NOMO-1 treated with DMSO at 0.1 percent for 48 hours (cell line): ENCODE data around the gene SMIM36.
"Not testable (repeated sequence)": the region's sequence is repeated elsewhere in the genome, so short reads cannot be mapped to it uniquely, and the experiment has no call there.

Experiments
- DNase-seq: peaks from one replicate; lab custom pipeline; 2025; ENCODE audit not compliant: unreplicated experiment; lab: John Stamatoyannopoulos, UW

SMIM36 gene

DNA sequence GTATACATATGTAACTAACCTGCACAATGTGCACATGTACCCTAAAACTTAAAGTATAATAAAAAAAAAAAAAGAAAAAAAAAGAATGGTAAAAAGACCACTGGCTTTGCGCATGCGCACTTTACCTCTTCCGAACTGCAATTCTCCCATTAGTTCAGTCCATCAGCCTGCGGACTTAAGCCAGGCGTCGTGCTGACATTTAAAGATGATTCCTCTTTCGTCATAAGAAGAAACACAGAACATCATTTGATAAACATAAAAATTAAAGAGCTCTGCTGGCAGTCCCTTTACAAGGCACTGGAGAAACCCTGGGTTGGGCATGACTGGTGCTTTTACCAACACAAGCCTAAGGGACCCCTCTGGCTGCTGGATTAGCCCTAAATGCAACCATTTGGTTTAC lies 3.6 kb downstream of the SMIM36 start:
- not testable (repeated sequence) for DNase-seq

DNA sequence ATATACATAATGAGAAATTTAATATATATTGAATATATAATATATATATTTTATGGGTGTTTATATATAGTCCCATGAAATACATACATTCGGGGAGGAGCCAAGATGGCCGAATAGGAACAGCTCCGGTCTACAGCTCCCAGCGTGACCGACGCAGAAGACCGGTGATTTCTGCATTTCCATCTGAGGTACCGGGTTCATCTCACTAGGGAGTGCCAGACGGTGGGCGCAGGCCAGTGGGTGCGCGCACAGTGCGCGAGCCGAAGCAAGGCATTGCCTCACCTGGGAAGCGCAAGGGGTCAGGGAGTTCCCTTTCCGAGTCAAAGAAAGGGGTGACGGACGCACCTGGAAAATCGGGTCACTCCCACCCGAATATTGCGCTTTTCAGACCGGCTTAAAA lies 9.6 kb downstream of the SMIM36 start:
- not testable (repeated sequence) for DNase-seq

GRCh38 chr17:55500103-55500502 lies 11.1 kb downstream of the SMIM36 start:
- peak; percentile 13 for DNase-seq

- peak; percentile 85 for DNase-seq
These were observed 15.0 kb downstream of the SMIM36 start for GRCh38 chr17:55496094-55496881.

DNA sequence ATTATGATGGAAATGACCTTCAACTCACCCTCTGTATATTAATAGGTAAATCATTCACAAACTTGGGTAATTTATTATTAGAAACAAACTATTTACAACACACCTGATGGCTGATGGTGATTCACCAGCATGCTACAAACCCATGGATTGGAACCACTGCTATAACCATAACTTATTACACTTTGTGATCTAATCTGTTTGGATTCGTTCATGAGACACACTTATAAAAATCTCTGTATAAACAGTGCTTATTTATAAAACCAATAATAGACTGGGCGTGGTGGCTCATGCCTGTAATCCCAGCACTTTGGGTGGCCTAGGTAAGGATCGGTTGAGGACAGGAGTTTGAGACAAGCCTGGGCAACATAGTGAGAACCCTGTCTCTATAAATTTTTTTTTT lies 16.0 kb downstream of the SMIM36 start:
- no peak for DNase-seq

- DNase-seq, result no peak
These were observed 18.4 kb downstream of the SMIM36 start for GRCh38 chr17:55492781-55493341.

- DNase-seq, result no peak
These were observed 20.9 kb downstream of the SMIM36 start for GRCh38 chr17:55490376-55490775.

GRCh38 chr17:55487695-55488432 lies 23.4 kb downstream of the SMIM36 start:
- no peak for DNase-seq

DNA sequence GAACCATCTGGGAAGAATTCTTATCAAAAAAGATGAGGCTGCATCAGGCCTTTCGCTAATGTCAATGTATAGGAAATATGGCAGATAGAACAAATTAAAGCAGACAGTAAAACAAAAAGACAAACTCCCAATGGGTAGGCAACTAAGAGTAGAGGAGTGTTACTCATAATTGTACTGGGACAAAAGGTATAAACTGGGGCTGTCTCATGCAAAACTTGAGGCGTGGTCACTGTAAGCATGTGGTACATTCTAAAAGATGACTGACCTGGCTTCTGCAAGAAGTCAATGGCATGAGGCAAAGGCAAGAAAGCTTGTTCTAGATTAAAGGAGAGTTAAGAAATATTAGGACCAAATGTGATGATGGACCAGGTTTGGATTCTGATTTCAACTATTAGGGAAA lies 26.7 kb downstream of the SMIM36 start:
- no peak for DNase-seq

DNA sequence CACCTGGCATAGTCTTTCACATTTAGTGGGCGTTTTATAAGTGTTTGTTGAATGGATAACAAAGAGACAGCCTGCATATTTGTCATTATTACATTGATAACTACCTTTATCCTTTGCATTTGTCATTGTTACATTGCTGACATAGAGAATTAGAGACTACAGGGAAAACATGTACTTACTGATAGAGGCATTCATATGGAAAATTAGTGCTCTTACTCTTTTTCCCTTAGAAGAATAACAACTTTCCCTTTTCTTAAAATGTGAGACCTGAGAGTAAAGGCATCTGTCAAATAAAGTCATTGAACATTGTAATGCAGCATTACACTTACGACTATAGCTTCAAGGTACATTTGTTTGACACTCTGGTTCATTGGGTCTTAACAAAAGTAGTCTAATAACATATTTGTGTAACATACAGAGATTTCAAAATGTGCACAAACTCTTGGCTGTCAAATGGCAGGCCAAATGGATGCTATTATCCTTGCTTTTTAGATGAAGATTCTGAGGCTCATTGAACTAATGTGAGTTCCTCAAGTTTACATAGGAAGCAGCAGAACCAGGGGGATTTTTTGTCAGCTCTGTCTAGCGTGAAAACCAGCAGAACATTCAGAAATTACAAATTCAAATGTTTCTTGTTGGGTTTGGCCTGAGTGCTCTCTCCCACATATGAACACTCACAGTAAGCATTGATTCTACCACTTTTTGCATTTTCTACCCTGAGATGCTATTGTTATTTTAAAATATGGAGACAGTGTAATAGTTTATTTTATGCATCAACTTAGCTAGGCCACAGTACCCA lies 28.5 kb downstream of the SMIM36 start:
- DNase-seq, result no peak

DNA sequence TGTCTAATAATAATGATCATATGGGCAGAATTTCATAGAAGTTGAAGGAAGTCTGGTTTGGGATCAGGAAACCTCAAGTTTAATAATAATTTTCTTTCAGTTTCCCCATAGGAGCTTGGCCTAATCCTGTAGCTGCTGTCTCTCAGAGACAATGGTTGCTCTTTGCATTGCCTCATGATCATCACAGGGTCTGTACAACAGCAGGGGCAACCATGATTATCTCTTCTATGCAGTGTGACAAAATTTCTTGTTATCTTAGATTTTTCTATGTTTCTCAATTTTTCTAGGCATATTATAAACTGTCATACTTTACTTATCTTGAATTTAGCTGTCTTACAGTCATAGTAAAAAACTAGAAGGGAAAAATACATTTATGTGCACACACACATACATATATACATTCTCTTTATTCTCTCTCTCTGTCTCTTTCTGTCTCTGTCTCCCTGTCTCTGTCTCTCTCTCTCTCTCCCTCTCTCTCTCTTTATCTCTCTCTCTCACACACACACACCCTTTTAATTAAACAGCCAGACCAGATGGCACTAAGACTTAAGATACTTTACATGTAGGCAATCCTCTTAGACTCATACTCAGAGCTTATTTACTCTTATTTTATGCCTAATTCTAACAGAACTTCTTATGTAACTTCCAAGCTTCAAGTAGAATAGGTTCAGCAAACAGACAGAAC lies 30.5 kb downstream of the SMIM36 start:
- DNase-seq, result no peak

DNA sequence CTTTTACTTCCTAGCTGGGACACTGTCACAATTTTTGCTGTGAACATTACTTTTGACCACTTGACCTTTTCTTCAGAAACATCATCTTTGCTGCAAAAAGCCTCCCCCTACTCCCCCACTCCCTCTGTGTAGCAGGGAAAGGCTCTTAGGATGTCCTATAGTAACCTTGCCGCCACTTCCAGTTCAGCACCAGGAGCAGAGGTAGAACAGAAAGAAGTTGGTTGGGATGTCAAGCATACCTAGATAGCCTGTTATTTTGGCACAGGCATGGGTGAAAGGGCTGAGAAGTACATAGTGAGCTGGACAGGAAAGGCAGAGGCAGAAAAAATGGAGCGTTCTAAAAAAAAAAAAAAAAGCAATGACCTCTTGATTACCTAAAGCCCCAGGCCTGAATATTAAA lies 31.3 kb downstream of the SMIM36 start:
- DNase-seq, result no peak

- DNase-seq, result no peak
These were observed 32.3 kb downstream of the SMIM36 start for GRCh38 chr17:55478971-55479370.

DNA sequence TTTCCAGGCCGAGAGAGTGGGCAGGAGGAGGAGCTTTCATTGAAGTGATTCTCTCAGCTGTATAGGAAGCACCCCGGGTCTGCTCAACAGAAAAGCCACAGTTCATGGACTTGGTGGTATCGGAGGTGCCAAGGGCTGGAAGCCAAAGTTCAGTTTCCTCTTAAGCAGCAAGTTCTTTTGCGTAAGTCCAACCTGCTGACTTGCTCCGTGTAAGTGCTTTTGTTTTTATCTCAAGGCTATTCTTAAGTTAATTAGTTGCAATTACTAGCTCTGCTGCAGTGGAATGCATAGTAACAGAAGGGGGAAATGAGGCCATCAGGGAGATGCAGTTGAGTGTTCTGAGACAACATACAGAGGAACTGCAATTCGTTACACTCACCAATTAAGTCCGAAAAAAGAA lies 44.6 kb downstream of the SMIM36 start:
- DNase-seq, result peak; percentile 1

DNA sequence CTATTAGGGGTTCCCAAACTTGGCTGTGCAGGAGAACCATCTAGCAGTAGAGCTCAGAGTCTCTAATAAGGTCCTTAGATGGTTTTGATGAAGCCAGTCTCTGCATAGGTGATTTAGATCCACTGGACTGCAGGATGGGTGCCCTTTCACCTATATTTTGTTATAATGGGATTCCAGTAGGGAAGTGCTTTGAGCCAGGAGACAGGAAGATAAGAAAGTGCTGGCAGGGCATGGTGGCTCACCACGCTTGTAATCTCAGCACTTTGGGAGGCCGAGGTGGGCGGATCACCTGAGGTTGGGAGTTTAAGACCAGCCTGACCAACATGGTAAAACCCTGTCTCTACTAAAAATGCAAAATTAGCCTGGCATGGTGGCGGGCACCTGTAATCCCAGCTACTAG lies 45.5 kb downstream of the SMIM36 start:
- not testable (repeated sequence) for DNase-seq

DNA sequence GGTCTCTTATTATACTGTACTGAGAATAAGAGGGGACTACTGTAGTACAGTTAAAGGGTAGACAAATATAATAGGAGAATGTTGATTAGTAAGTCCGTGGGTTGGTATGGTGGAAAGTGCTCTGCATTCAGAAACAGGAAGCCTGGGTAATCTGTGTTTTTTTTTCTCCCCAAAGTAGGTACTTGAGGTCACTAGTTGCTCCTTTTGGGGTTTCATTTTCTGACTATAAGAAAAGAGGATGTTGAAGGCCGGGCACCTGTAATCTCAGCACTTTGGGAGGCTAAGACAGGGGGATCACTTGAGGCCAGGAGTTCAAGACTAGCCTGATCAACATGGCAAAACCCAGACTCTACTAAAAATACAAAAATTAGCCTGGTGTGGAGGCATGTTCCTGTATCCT lies 47.7 kb downstream of the SMIM36 start:
- peak; percentile 53 for DNase-seq

DNA sequence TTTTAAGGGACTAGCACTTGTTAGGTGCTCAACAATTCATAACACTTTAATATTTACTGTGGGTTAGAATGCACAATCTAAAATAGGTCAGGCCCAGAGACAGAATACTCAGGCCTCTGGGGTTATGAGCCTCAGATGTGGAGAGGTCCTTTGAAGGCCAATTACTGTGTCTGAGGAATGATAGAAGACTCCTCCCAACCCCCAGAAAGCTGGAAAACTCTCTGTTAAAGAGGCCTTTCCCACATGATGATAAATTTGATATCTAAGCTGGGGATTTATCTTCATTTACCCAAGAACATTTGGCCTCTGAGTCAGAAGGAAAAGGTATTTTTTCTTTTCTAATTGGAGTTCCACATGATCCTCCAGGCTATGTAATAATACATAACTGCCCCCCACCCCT lies 48.5 kb downstream of the SMIM36 start:
- no peak for DNase-seq

DNA sequence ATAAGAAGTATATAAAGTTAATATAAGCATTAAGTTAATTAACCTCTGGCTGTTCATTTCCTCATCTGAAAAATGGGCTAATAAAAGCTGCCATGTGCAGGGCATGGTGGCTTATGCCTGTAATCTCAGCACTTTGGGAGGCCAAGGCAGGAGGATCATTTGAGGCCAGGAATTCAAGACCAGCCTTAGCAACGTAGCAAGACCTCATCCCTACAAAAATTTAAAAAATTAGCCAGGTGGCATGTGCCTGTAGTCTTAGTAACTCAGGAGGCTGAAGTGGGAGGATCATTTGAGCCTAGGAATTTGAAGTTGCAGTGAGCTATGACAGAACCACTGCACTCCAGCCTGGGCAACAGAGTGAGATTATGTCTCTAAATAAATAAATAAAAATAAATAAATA lies 49.0 kb downstream of the SMIM36 start:
- DNase-seq, result no peak

DNA sequence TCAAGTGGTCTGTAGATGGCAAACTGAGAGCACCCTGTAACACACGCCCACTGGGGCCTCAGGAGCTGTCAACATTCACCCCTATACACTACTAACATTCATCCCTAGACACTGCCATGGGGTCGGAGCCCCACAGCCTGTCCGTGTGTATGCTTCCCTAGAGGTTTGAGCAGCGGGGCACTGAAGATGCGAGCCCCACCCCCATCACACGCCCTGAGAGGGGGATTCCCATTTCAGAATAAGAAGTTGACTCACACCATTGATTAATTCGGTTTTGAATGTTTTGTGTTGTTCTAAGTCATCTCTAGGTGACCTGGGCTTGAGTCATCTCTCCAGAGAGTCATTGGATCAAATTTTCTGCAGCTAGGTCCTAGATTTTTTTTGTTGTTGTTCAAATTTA lies 52.3 kb downstream of the SMIM36 start:
- no peak for DNase-seq

GRCh38 chr17:55458287-55458900 lies 52.9 kb downstream of the SMIM36 start:
- DNase-seq, result no peak
